ENCODE data around the gene TNFRSF6B.
"Not testable (repeated sequence)": the region's sequence is repeated elsewhere in the genome, so short reads cannot be mapped to it uniquely, and the experiment has no call there.

Gene TNFRSF6B

DNA sequence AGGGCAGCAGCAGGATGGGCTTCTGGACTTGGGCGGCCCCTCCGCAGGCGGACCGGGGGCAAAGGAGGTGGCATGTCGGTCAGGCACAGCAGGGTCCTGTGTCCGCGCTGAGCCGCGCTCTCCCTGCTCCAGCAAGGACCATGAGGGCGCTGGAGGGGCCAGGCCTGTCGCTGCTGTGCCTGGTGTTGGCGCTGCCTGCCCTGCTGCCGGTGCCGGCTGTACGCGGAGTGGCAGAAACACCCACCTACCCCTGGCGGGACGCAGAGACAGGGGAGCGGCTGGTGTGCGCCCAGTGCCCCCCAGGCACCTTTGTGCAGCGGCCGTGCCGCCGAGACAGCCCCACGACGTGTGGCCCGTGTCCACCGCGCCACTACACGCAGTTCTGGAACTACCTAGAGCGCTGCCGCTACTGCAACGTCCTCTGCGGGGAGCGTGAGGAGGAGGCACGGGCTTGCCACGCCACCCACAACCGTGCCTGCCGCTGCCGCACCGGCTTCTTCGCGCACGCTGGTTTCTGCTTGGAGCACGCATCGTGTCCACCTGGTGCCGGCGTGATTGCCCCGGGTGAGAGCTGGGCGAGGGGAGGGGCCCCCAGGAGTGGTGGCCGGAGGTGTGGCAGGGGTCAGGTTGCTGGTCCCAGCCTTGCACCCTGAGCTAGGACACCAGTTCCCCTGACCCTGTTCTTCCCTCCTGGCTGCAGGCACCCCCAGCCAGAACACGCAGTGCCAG lies at the start of gene TNFRSF6B:
TSS of gene TNFRSF6B (plus strand) at position 25 of the 729 bp plus-strand sequence. CDS start at position 141, 116 bp downstream.
- Histone ChIP-seq H3K9ac (ENCODE audit: low read depth, low read length) (peak within 1 kb of the TSS; percentile 16; the same call in 1 of the 2 replicates), H3K4me1 (ENCODE audit: control insufficient read depth, insufficient read depth, low read length) (peaks cover 4% of the 10 kb centered on the region; the same call in 1 of the 2 replicates), H3K9me3 (ENCODE audit: control insufficient read depth, insufficient read depth, low read length) (no peaks in the 10 kb centered on the region), H3K27ac (ENCODE audit: low read depth, low read length) (peak within 1 kb of the TSS; percentile 21), H3K27me3 (ENCODE audit: control insufficient read depth, insufficient read depth, low read length) (no peaks in the 10 kb centered on the region), H3K36me3 (ENCODE audit: control insufficient read depth, insufficient read depth, low read length) (peaks cover 2% of the 10 kb centered on the region; the same call in 1 of the 2 replicates), H3K4me3 (ENCODE audit: low read depth, low read length) (peak within 1 kb of the TSS; percentile 50; the same call in 1 of the 2 replicates)

- Histone ChIP-seq H3K9ac (ENCODE audit: low read depth, low read length) (no peak overlapping the region), H3K27ac (ENCODE audit: low read depth, low read length) (no peak overlapping the region), H3K9me3 (ENCODE audit: control insufficient read depth, insufficient read depth, low read length) (no peaks in the 10 kb centered on the region), H3K27me3 (ENCODE audit: control insufficient read depth, insufficient read depth, low read length) (peaks cover 9% of the 10 kb centered on the region; the same call in 1 of the 2 replicates), H3K4me3 (ENCODE audit: low read depth, low read length) (no peak overlapping the region), H3K36me3 (ENCODE audit: control insufficient read depth, insufficient read depth, low read length) (peaks cover 6% of the 10 kb centered on the region), H3K4me1 (ENCODE audit: control insufficient read depth, insufficient read depth, low read length) (no peaks in the 10 kb centered on the region)
Measured at GRCh38 chr20:63648190-63648589, 48.3 kb upstream of the TNFRSF6B start.

DNA sequence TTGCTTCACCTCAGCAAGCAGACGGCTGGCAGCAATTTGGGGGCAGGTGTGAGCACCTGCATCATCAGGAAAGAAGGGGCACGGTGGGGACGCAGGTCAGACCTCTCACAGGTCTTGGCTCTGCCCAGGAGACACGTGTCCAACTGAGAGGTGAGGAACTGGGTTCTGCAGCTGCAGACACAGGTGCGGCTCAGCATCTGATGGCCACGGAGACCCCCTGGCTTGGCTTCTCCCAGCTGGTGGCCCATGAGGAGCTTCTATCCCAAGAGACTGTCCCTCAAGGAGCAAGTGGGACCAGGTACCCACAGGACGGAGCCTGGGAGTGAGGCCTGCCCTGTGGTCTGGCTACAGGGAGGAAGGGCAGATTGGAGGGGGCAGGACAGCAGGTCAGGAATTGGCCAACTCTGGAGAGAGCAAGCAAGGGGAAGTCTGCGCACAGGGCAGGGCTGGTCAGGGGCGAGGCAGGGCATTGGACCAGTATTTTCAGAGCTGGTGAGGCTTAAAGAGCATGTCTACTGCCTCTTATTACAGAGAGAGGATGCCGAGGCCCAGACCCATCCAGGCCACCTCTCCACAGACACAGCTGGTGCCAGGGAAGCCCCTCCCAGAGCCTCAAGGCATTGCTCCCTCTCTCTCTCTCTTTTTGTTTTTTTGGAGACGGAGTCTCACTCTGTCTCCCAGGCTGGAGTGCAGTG lies 47.4 kb upstream of the TNFRSF6B start:
- Histone ChIP-seq H3K4me3 (ENCODE audit: low read depth, low read length) (no peak overlapping the region), H3K27me3 (ENCODE audit: control insufficient read depth, insufficient read depth, low read length) (peaks cover 9% of the 10 kb centered on the region; the same call in 1 of the 2 replicates), H3K27ac (ENCODE audit: low read depth, low read length) (no peak overlapping the region), H3K9me3 (ENCODE audit: control insufficient read depth, insufficient read depth, low read length) (no peaks in the 10 kb centered on the region), H3K9ac (ENCODE audit: low read depth, low read length) (no peak overlapping the region), H3K36me3 (ENCODE audit: control insufficient read depth, insufficient read depth, low read length) (peaks cover 4% of the 10 kb centered on the region; the same call in 1 of the 2 replicates), H3K4me1 (ENCODE audit: control insufficient read depth, insufficient read depth, low read length) (peaks cover under 1% of the 10 kb centered on the region)

- not testable (repeated sequence) for H3K9me3 ChIP-seq (ENCODE audit: control insufficient read depth, insufficient read depth, low read length); H3K27me3 ChIP-seq (ENCODE audit: control insufficient read depth, insufficient read depth, low read length); H3K9ac ChIP-seq (ENCODE audit: low read depth, low read length); H3K27ac ChIP-seq (ENCODE audit: low read depth, low read length); H3K4me1 ChIP-seq (ENCODE audit: control insufficient read depth, insufficient read depth, low read length); H3K36me3 ChIP-seq (ENCODE audit: control insufficient read depth, insufficient read depth, low read length); H3K4me3 ChIP-seq (ENCODE audit: low read depth, low read length)
Measured at GRCh38 chr20:63650486-63650885, 46.0 kb upstream of the TNFRSF6B start.

DNA sequence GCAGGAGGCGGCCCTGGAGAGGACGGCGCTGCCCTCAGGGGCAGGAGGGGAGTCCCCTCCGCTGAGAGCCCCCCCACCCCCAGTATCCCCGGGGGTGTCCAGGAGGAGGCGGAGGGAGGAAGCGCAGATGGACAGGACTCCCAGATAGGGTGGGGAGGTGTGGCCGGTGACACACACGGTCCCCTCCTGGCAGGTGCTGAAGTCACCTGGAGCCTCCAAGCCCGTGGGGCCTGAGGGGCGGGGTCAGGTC lies 44.6 kb upstream of the TNFRSF6B start:
- peak overlapping the region; percentile 66 for H3K4me3 ChIP-seq (ENCODE audit: low read depth, low read length)
- peaks cover 9% of the 10 kb centered on the region; the same call in 1 of the 2 replicates for H3K27me3 ChIP-seq (ENCODE audit: control insufficient read depth, insufficient read depth, low read length)
- no peaks in the 10 kb centered on the region for H3K9me3 ChIP-seq (ENCODE audit: control insufficient read depth, insufficient read depth, low read length)
- no peak overlapping the region for H3K9ac ChIP-seq (ENCODE audit: low read depth, low read length)
- peaks cover 4% of the 10 kb centered on the region; the same call in 1 of the 2 replicates for H3K36me3 ChIP-seq (ENCODE audit: control insufficient read depth, insufficient read depth, low read length)
- H3K4me1 ChIP-seq (ENCODE audit: control insufficient read depth, insufficient read depth, low read length), result peaks cover 8% of the 10 kb centered on the region
- H3K27ac ChIP-seq (ENCODE audit: low read depth, low read length), result no peak overlapping the region

GRCh38 chr20:63652192-63652980 lies 44.1 kb upstream of the TNFRSF6B start:
- Histone ChIP-seq H3K4me3 (ENCODE audit: low read depth, low read length) (peak overlapping the region; percentile 66), H3K27ac (ENCODE audit: low read depth, low read length) (peak overlapping the region; percentile 69), H3K27me3 (ENCODE audit: control insufficient read depth, insufficient read depth, low read length) (peaks cover 9% of the 10 kb centered on the region; the same call in 1 of the 2 replicates), H3K36me3 (ENCODE audit: control insufficient read depth, insufficient read depth, low read length) (peaks cover 4% of the 10 kb centered on the region; the same call in 1 of the 2 replicates), H3K9ac (ENCODE audit: low read depth, low read length) (no peak overlapping the region), H3K4me1 (ENCODE audit: control insufficient read depth, insufficient read depth, low read length) (peaks cover 8% of the 10 kb centered on the region), H3K9me3 (ENCODE audit: control insufficient read depth, insufficient read depth, low read length) (no peaks in the 10 kb centered on the region)

- H3K4me1 ChIP-seq (ENCODE audit: control insufficient read depth, insufficient read depth, low read length), result peaks cover 8% of the 10 kb centered on the region
- H3K9me3 ChIP-seq (ENCODE audit: control insufficient read depth, insufficient read depth, low read length), result no peaks in the 10 kb centered on the region
- peaks cover 9% of the 10 kb centered on the region; the same call in 1 of the 2 replicates for H3K27me3 ChIP-seq (ENCODE audit: control insufficient read depth, insufficient read depth, low read length)
- peak within 1 kb of the TSS; percentile 76 for H3K4me3 ChIP-seq (ENCODE audit: low read depth, low read length)
- peak within 1 kb of the TSS; percentile 89 for H3K27ac ChIP-seq (ENCODE audit: low read depth, low read length)
- H3K36me3 ChIP-seq (ENCODE audit: control insufficient read depth, insufficient read depth, low read length), result no peaks in the 10 kb centered on the region
- H3K9ac ChIP-seq (ENCODE audit: low read depth, low read length), result peak within 1 kb of the TSS; percentile 56
Measured at GRCh38 chr20:63653041-63653973, 43.1 kb upstream of the TNFRSF6B start, which contains the start of gene STMN3. Gene STMN3, minus strand, starts transcription at chr20:63653424. Its CDS starts 79 bp downstream, at chr20:63653345.

- peaks cover 10% of the 10 kb centered on the region for H3K4me1 ChIP-seq (ENCODE audit: control insufficient read depth, insufficient read depth, low read length)
- no peaks in the 10 kb centered on the region for H3K36me3 ChIP-seq (ENCODE audit: control insufficient read depth, insufficient read depth, low read length)
- peak overlapping the region; percentile 89 for H3K27ac ChIP-seq (ENCODE audit: low read depth, low read length)
- no peaks in the 10 kb centered on the region for H3K9me3 ChIP-seq (ENCODE audit: control insufficient read depth, insufficient read depth, low read length)
- peak overlapping the region; percentile 56 for H3K9ac ChIP-seq (ENCODE audit: low read depth, low read length)
- H3K27me3 ChIP-seq (ENCODE audit: control insufficient read depth, insufficient read depth, low read length), result peaks cover 9% of the 10 kb centered on the region; the same call in 1 of the 2 replicates
- H3K4me3 ChIP-seq (ENCODE audit: low read depth, low read length), result peak overlapping the region; percentile 76
Measured at GRCh38 chr20:63653974-63654668, 42.3 kb upstream of the TNFRSF6B start.

GRCh38 chr20:63655249-63655648 lies 41.2 kb upstream of the TNFRSF6B start:
- H3K4me3 ChIP-seq (ENCODE audit: low read depth, low read length), result no peak overlapping the region
- no peaks in the 10 kb centered on the region for H3K9me3 ChIP-seq (ENCODE audit: control insufficient read depth, insufficient read depth, low read length)
- H3K4me1 ChIP-seq (ENCODE audit: control insufficient read depth, insufficient read depth, low read length), result peaks cover 13% of the 10 kb centered on the region
- no peak overlapping the region for H3K27ac ChIP-seq (ENCODE audit: low read depth, low read length)
- H3K36me3 ChIP-seq (ENCODE audit: control insufficient read depth, insufficient read depth, low read length), result peaks cover 6% of the 10 kb centered on the region
- no peak overlapping the region for H3K9ac ChIP-seq (ENCODE audit: low read depth, low read length)
- H3K27me3 ChIP-seq (ENCODE audit: control insufficient read depth, insufficient read depth, low read length), result peaks cover 9% of the 10 kb centered on the region; the same call in 1 of the 2 replicates
